CD1c-positive myeloid dendritic cell (primary cell): ENCODE measurements around the gene STH.

Experiments
- DNase-seq: peaks from one replicate; pipeline ENCODE4 v3.0.0-alpha.2; 2016; ENCODE audit errors: extremely low spot score

Gene STH

GRCh38 chr17:45967378-45967777, 31.7 kb upstream of the STH start:
- no peak for DNase-seq

DNA sequence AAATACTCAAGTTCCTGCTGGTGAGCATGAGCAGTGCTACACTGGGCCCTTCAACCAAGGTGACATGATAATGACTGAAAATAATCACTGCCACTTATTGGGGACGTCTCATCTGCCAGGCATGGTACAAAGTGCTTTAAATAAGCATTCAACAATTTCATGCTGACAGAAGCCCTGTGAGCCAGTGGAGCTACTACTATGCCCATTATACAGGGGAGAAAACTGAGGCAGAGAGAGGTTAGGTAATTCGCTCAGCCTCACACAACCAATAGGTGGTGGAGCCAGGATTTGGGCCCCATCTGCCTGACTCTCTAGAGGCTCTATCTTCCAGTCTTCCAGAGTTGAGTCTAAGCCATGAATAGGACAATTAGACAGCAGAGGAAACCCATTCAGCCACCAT, 30.3 kb upstream of the STH start:
- DNase-seq: no peak

GRCh38 chr17:45969726-45970125, 29.3 kb upstream of the STH start:
- DNase-seq: no peak

GRCh38 chr17:45970659-45971058, 28.4 kb upstream of the STH start:
- no peak for DNase-seq

GRCh38 chr17:45971698-45972141, 27.3 kb upstream of the STH start:
- DNase-seq: no peak

DNA sequence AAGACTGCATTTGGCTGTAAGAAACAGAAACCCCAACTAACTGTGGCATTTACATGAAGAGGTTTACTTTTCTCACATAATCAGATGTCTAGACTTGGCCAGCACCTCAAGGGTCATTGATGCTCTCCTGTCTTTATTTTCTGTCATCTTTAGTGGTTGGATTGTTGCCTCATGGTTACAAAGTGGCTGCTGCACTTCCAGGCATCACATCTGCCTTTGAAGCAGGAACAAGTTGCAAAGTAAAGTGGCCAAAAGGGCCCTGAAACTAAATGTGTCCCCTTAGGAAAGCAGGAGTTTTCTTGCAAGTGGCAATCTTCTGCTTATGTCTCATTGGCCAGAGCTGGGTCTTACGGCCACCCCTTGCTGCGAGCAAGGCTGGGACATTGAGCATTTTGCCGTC, 26.5 kb upstream of the STH start:
- no peak for DNase-seq

DNA sequence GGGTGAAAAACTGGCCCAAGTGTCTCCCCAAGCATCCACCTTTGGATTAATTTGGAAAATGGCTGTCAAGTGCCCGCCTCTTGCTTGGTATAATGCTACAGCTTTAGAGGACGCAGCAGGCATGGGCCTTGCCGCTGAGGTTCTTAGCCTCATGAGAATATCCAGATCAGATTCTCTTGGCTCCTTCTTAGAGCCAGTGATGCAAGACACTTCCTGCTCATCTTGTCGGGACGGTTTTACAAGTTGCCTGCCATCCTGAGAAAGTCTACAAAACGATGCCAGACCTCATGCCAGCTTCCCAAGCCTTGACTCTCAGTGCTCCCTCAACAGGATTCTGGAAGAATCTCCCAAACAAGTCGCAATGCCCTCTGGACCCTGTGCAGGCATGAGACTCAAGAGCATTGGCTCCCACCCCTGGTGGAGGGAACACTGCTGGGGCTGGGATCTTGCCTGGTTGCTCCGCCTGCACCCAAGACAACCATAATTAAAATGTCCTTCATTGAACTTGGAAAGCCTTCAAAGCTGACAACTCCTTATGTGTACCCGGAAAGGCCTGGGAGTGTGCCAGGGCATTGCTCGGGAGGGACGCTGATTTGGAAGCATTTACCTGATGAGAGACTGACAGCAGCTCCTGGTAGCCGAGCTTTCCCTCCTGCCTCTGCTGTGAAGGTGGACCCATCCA, 25.8 kb upstream of the STH start:
- DNase-seq: no peak

GRCh38 chr17:45973946-45974859, 24.8 kb upstream of the STH start:
- DNase-seq: no peak

- DNase-seq: no peak
Observed at GRCh38 chr17:45974916-45975630, 24.0 kb upstream of the STH start.

GRCh38 chr17:45975640-45976295, 23.3 kb upstream of the STH start:
- no peak for DNase-seq

GRCh38 chr17:45976391-45976754, 22.7 kb upstream of the STH start:
- no peak for DNase-seq

DNA sequence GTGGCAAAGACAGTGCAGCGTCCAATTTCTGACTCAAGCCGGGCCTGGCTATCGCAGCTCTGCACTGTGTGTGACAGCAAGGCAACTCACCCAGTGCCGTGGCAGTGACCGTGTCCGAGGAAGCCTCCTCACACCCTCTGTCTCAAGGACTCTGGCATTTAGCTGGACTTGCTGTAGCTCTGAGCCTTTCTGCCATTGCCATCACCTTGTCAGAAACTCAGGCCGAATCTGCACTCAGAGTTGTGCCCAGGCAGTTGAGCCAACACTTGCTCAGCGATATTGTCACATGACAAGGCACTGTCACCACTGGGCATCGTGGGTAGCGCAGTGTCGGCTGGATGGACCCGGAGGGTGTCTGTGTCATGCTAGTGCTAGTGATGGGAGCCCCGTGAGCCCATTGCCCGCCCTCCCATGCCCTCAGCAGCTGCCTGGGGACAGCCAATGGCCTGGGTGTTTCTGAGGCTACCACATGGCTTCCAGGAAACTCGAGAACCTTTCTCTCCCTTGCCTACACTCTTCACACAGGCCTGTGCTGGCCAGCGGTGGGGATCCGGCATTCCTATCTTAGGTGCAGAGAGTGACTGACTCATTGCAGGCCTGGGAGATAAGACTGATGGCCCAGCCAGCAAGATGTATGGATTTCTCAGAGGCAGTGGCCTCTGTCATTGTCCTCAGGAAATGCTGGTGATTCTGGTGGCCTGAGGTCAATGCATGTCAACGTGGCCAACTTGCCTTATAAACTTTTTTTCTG, 22.1 kb upstream of the STH start:
- DNase-seq: no peak

GRCh38 chr17:45977506-45977824, 21.6 kb upstream of the STH start:
- no peak for DNase-seq

- DNase-seq: no peak
Observed at GRCh38 chr17:45977976-45978626, 20.9 kb upstream of the STH start.

GRCh38 chr17:45979137-45979536, 19.9 kb upstream of the STH start:
- DNase-seq: no peak

DNA sequence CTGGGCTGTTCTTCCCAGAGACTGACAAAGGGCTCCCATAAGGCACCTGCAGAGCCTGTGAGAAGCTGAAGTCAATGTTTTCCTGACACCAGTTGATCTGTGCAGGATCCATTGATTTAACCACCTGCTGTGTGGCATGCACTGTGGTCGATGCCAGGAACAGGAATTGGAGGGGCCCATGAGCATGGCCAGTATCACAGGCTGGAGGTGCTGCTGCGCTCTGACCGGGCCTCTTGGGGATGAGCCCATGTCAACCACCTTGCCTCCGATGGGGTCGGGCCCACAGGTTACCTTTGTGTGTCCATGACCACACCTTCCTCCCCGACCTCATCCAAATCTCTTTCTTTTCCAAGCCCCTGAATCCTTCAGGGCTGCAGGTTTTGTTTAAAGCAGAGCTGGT, 18.2 kb upstream of the STH start:
- DNase-seq: no peak

- no peak for DNase-seq
Observed at GRCh38 chr17:45981306-45981705, 17.7 kb upstream of the STH start.

DNA sequence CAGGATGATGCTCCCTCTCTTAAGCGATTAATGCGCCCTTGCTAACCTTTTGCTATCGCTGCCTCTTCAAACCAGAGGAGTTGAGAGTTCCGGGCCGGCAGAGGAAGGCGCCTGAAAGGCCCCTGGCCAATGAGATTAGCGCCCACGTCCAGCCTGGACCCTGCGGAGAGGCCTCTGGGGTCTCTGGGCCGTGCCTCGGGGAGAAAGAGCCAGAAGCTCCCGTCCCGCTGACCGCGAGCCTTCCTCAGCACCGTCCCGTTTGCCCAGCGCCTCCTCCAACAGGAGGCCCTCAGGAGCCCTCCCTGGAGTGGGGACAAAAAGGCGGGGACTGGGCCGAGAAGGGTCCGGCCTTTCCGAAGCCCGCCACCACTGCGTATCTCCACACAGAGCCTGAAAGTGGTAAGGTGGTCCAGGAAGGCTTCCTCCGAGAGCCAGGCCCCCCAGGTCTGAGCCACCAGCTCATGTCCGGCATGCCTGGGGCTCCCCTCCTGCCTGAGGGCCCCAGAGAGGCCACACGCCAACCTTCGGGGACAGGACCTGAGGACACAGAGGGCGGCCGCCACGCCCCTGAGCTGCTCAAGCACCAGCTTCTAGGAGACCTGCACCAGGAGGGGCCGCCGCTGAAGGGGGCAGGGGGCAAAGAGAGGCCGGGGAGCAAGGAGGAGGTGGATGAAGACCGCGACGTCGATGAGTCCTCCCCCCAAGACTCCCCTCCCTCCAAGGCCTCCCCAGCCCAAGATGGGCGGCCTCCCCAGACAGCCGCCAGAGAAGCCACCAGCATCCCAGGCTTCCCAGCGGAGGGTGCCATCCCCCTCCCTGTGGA, 16.0 kb upstream of the STH start:
- DNase-seq: no peak

GRCh38 chr17:45983614-45984310, 15.3 kb upstream of the STH start:
- DNase-seq: no peak
